HG02588 (cell line): ENCODE results near the gene PRKG1.

ENCODE experiments used
- ATAC-seq: cut with Tn5 transposase; IDR thresholded peaks from one replicate; pipeline ENCODE4 v1.9.1; 2021; ENCODE audit warnings: mild to moderate bottlenecking, moderate library complexity; ENCODE audit not compliant: unreplicated experiment

Gene PRKG1

GRCh38 chr10:52318822-52319464 lies 1244.7 kb downstream of the PRKG1 start:
- no peak for ATAC-seq

GRCh38 chr10:52319926-52320325 lies 1245.6 kb downstream of the PRKG1 start:
- no peak for ATAC-seq

DNA sequence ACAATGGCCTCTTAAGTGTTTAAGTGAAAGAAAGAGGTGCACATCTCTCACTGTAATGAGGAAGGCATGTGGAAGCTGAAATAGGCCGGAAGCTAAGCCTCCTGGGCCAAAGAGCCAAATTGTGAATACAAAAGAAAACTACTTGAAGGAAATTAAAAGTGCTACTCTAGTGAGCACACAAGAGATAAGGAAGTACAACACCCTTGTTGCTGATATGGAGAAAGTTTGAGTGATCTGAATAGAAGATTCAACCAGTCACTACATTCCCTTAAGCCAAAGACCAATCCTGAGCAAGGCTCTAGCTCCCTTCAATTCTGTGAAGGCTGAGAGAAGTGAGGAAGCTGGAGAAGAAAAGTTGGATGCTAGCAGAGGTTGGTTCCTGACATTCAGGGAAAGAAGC lies 1248.0 kb downstream of the PRKG1 start:
- ATAC-seq: no peak

- ATAC-seq: no peak
These were observed 1248.6 kb downstream of the PRKG1 start for GRCh38 chr10:52322936-52323335.

DNA sequence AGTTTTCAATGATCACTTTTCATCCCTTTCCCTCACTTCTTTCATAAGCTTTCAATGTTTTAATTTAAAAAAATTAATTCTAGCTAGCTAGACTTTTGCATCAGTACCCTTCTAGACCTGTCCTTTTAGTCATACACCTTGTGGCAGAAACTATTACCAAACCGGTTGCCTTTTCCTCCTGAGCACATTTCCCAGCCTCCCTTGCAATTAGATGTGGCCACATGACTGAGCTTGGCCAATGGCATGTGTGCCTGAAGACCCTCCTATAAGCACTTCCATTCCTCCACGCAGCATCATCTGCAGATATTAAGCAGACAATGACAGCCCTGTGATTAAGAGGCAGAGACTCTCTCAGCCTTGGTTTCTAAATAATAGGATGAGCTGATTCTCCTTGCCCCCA lies 1252.1 kb downstream of the PRKG1 start:
- ATAC-seq: no peak

DNA sequence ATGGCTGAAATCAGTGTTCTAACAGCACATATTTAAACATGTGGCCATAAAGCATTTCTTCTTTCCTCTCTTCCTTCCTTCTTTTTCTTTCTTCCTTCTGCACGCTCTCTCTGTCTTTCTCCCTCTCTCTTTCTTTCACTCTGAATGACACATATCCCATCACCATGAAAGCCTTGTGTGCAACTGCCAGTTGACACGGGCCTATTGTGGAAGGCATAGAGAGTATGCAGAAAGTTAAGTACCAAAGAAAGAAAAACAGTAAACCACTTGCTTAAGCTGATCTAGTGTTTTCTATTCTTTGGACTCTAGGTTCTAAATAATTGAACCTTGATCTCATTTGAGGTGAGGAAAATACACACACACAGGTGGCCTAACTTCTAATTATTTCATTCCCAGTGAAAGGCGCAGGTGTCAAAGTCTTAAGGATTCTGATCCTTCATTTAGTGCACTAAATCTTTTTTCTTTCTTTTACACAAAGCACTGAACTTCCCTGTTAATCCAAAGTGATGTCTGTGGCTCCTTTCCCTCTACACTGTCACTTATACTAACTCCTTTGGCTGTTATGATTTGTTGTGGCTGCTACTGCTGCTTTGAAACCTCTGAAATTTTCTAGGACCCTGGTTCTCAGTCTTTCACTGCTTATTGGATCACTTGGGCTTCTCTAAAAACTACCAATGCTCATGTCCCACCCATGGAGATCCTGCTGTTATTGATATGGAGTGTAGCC lies 1257.5 kb downstream of the PRKG1 start:
- ATAC-seq: no peak

- no peak for ATAC-seq
These were observed 1258.5 kb downstream of the PRKG1 start for GRCh38 chr10:52332815-52333214.

DNA sequence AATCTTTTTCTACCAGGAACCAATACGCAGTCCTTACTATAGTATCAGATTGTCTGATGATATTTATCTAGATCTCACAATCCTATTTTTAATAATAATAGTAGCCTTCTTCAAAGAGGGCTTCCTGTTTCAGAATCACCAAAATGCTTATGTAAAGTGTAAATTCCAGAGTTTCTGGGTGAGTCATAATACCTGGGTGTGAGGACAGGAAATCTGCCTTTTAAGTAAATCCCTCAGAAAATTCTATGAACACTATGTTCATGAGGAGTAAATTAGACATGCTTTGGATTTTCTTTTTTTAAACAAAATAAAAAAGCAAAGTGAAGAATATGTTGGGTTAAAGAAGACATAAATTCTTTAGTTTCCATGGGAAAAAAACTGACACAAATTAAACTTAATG lies 1260.3 kb downstream of the PRKG1 start:
- no peak for ATAC-seq

- no peak for ATAC-seq
These were observed 1261.4 kb downstream of the PRKG1 start for GRCh38 chr10:52335665-52336064.

GRCh38 chr10:52337225-52337624 lies 1262.9 kb downstream of the PRKG1 start:
- no peak for ATAC-seq

DNA sequence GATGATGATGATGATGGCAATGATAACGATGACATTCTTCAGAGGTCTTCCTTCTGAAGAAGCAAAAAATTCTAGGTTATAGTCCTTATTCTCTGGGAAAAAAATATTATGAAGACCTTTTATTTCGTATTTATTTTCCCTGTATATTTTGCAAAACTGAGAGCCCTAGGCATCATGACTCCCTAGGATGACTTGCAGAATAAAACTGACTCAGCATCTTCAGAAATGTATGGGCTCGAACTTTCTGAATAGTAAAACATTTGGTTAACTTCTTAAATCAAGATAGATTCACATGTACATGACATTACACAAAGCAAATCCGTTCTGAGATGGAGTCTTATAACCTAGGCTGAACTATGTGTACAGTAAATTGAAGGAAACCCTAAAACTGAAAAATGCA lies 1269.2 kb downstream of the PRKG1 start:
- no peak for ATAC-seq

DNA sequence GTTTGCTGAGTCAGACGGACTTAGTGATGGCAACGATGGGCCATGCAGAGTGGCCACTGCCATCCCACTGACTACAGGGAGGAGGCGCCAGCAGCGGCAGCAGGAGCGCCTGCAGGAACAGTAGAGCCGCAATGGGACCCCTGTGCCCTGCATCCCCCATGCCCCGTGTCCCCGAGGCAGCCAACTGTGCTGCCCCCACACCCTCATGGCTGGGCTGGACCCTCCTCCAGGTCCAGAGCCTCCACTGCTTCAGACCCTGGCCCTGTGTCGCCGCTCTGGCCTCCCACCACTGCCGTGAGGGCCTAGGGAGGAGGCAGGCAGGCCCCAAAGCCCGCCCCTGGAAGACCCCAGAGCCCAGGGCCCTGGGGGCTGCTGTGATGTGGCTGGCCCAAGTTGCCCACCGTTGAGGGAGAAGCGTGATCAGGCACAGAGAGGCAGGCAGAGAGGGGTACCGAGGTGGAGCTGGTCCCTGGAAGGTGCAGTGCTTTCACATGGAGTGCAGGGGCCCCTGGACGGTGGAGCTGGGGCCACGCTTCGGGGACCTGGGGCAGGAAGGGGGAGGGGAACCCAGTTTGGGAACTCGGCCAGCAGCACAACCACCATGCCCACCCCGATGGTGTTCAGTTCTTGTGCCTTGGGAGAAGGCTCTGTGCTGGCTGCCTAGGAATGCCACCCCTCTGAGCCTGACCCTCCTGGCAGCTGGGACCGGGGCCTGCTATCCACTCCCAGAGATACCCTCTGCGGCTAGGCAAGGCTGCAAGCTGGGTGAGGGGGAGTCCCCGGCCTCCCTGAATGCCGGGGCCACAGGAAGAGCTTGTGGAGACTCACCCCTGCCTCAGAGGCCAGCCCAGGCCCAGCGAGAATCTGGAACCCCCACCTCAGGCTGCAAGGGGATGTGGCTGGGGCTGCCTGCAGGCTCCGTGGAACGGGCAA lies 1272.4 kb downstream of the PRKG1 start:
- ATAC-seq: no peak

DNA sequence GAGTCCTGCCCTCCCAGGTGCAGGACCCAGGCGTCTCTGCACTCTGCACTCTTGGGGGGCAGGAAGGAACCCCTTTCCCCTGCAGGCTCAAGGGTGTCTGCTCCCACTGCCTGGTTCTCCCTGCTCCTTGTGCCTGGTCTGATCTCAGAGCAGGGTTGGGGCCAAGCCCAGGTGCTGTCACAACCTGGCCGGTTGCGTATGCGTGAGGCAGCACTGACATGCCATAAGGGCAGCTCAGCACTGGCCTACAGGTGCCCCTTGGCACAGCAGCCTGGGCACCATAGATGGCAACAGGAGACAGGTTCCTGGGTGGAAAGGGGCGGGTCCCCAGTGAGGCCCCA lies 1273.0 kb downstream of the PRKG1 start:
- ATAC-seq: no peak
